K562 (cell line): Measurements from ENCODE around the gene SNRPF. TPM values are rescaled to one million over a fixed set of nuclear protein-coding genes. Genes with fewer than 3 reads are reported as not detected.
A peak's percentile ranks its signal among the peaks of the same experiment; 100 is the strongest.

Experiments used
- ATAC-seq: fragments of 200-7000 bp; cut with Tn5 transposase; 3 replicates; pipeline ENCODE4 v1.9.1; 2020; ENCODE audit warnings: moderate library complexity
- BruUV-seq: library from RNA; stranded (reverse); fragments of 400-500 nt; replicated peaks from 2 replicates; lab custom pipeline; 2021; lab: Mats Ljungman, UMichigan
- CTCF ChIA-PET: fragments of 300-600 bp; formaldehyde crosslinking; extraction: SDS; loops from one replicate; lab custom pipeline; 2021; ENCODE audit warnings: low intra/inter-chr PET ratio; lab: Yijun Ruan, JAX
- POLR2A ChIA-PET: fragments of 300-600, 350-650 bp; sonication (Branson Sonifier 250); formaldehyde crosslinking; extraction: SDS; loops from one replicate; lab custom pipeline; 2021; ENCODE audit warnings: antibody characterized with exemption, inconsistent platforms; lab: Yijun Ruan, JAX
- DNase-seq, 4 experiments: peaks; one replicate each; pipeline versions ENCODE4 v3.0.0 to v3.0.0-alpha.2; 2011 to 2018; ENCODE audit warnings: low spot score in 3 of 4, mixed read lengths in 3 of 4; ENCODE audit errors: extremely low read depth in 1 of 4
- FAIRE-seq: peaks from 2 replicates; lab custom pipeline; 2011; peaks lifted over from hg19 to GRCh38; lab: Jason Lieb, UNC
- H2AFZ ChIP-seq: 2 replicates; pipeline ENCODE4 v1.6.0; 2011; ENCODE audit warnings: low read depth, low read length, control low read depth, inconsistent platforms
- H3K27ac ChIP-seq: fragments of 200-600 bp; 3 replicates; pipeline ENCODE4 v1.8.0; 2011; ENCODE audit warnings: low read depth, mild to moderate bottlenecking, control low read depth, inconsistent platforms, low read length, moderate library complexity, mixed read lengths; ENCODE audit errors: extremely low read depth
- H3K27me3 ChIP-seq, 2 experiments: fragments of 300-600 bp in 1 of 2; 2 replicates in 1 of 2; 3 replicates in 1 of 2; pipeline versions ENCODE4 v1.6.0 to v1.8.0; 2011; ENCODE audit warnings: inconsistent platforms in 2 of 2, low read length in 2 of 2, mild to moderate bottlenecking in 1 of 2, mixed read lengths in 1 of 2, moderate library complexity in 1 of 2; ENCODE audit not compliant: control insufficient read depth in 2 of 2, insufficient read depth in 2 of 2
- H3K36me3 ChIP-seq: fragments of 300-600 bp; 3 replicates; pipeline ENCODE4 v1.8.0; 2011; ENCODE audit warnings: mild to moderate bottlenecking, low read length, inconsistent platforms; ENCODE audit not compliant: control insufficient read depth, insufficient read depth
- H3K4me1 ChIP-seq, 2 experiments: fragments of 200-600 bp in 1 of 2; replicated peaks in 1 of 2; 2 replicates in 1 of 2; 3 replicates in 1 of 2; pipeline versions ENCODE4 v1.5.1 to v1.8.0; 2011; ENCODE audit warnings: inconsistent platforms in 2 of 2, low read length in 2 of 2, mild to moderate bottlenecking in 1 of 2, mixed read lengths in 1 of 2, moderate library complexity in 1 of 2; ENCODE audit not compliant: control insufficient read depth in 2 of 2, insufficient read depth in 2 of 2
- H3K4me2 ChIP-seq: 2 replicates; pipeline ENCODE4 v1.6.1; 2011; ENCODE audit warnings: low read length, control low read depth, inconsistent platforms, mixed read lengths; ENCODE audit not compliant: insufficient read depth
- H3K4me3 ChIP-seq: fragments of 200-600 bp; sonication (generic), shearing (Covaris generic); 2 replicates; pipeline ENCODE4 v1.5.1; 2016; ENCODE audit warnings: control low read depth, inconsistent platforms
- H3K79me2 ChIP-seq: fragments of 200-600 bp; 3 replicates; pipeline ENCODE4 v1.8.0; 2011; ENCODE audit warnings: low read length, inconsistent platforms; ENCODE audit not compliant: control insufficient read depth, insufficient read depth
- H3K9ac ChIP-seq, 2 experiments: 2 replicates each; pipeline versions ENCODE4 v1.6.0 to v1.6.1; 2011; ENCODE audit warnings: low read depth in 2 of 2, low read length in 2 of 2, control low read depth in 1 of 2, inconsistent platforms in 1 of 2, mild to moderate bottlenecking in 1 of 2, mixed read lengths in 1 of 2; ENCODE audit not compliant: insufficient read depth in 1 of 2
- H3K9me1 ChIP-seq: one replicate; pipeline ENCODE4 v1.6.0; 2011; ENCODE audit warnings: inconsistent platforms, mild to moderate bottlenecking, low read length, moderate library complexity; ENCODE audit not compliant: control insufficient read depth, insufficient read depth
- H3K9me3 ChIP-seq: replicated peaks from 2 replicates; pipeline ENCODE4 v1.5.1; 2011; ENCODE audit warnings: low read depth, low read length, inconsistent platforms; ENCODE audit not compliant: control insufficient read depth, insufficient read depth
- H4K20me1 ChIP-seq: replicated peaks from 2 replicates; pipeline ENCODE4 v1.6.1; 2011; ENCODE audit warnings: low read length, inconsistent platforms, mixed read lengths; ENCODE audit not compliant: control insufficient read depth, insufficient read depth
- DNMT1 ChIP-seq: fragments of 450-650 bp; IDR thresholded peaks from 2 replicates; pipeline ENCODE4 v1.6.1; 2016; ENCODE audit warnings: antibody characterized with exemption, mild to moderate bottlenecking
- FOXK2 ChIP-seq, 2 experiments: fragments of 450-650 bp; IDR thresholded peaks in 1 of 2; conservative IDR thresholded peaks in 1 of 2; 2 replicates each; pipeline ENCODE4 v1.6.1; 2016; ENCODE audit warnings: low read depth in 2 of 2, mild to moderate bottlenecking in 1 of 2
- GABPB1 ChIP-seq: sonication (generic); formaldehyde crosslinking; IDR thresholded peaks from 2 replicates; pipeline ENCODE4 v1.8.0; 2022; ENCODE audit warnings: mild to moderate bottlenecking, missing genetic modification reagents
- HCFC1 ChIP-seq: IDR thresholded peaks from 2 replicates; pipeline ENCODE4 v1.6.1; 2012; ENCODE audit warnings: low read depth, low read length, improper control_type of control experiment
- HIVEP1 ChIP-seq: fragments of 250-450 bp; sonication (Bioruptor Pico); IDR thresholded peaks from 2 replicates; pipeline ENCODE4 v1.4.0; 2020; ENCODE audit warnings: mild to moderate bottlenecking
- MYNN ChIP-seq, 2 experiments: sonication (generic); formaldehyde crosslinking in 1 of 2; IDR thresholded peaks; 2 replicates each; pipeline versions ENCODE4 v1.5.0 to v1.6.1; 2016 to 2020; ENCODE audit warnings: antibody characterized with exemption in 1 of 2, missing genetic modification reagents in 1 of 2
- NR3C1 ChIP-seq: sonication (generic); formaldehyde crosslinking; IDR thresholded peaks from 2 replicates; pipeline ENCODE4 v1.8.1; 2022; ENCODE audit warnings: missing genetic modification reagents
- RAD21 ChIP-seq, 2 experiments: fragments of 250-450 bp in 1 of 2; fragments of 450-650 bp in 1 of 2; sonication (Bioruptor Pico) in 1 of 2; formaldehyde crosslinking in 1 of 2; IDR thresholded peaks in 1 of 2; conservative IDR thresholded peaks in 1 of 2; 2 replicates each; pipeline versions ENCODE4 v1.4.0 to v1.8.0; 2020 to 2022; ENCODE audit warnings: mild to moderate bottlenecking in 2 of 2, moderate library complexity in 1 of 2
- ZFPM2 ChIP-seq: fragments of 250-450 bp; sonication (Bioruptor Pico); IDR thresholded peaks from 2 replicates; pipeline ENCODE4 v1.5.1; 2022; ENCODE audit warnings: mild to moderate bottlenecking
- ZNF24 ChIP-seq: fragments of 450-650 bp; IDR thresholded peaks from 2 replicates; pipeline ENCODE4 v1.6.1; 2016
- WGBS: fragments of 100-300 bp; shearing (Covaris generic); methylation state at CpG from one replicate; pipeline ENCODE4 v1.1.6; 2016; ENCODE audit warnings: low coverage, mixed read lengths; ENCODE audit not compliant: insufficient coverage; ENCODE audit errors: missing lambda C conversion rate; 5-methylcytosine and 5-hydroxymethylcytosine counted together
- in situ Hi-C: fragments of 300-500 bp; cut with MboI; formaldehyde crosslinking; loops from 4 replicates; pipeline ENCODE4 v1.15.0; 2018; ENCODE audit warnings: inconsistent platforms, mixed read lengths
- intact Hi-C: fragments of 100-400 bp; cut with micrococcal nuclease; formaldehyde crosslinking; loops from 2 replicates; pipeline ENCODE4 v1.14.2; 2022
- polyA plus RNA-seq, 8 experiments: library from polyadenylated mRNA; depleted of rRNA in 4 of 8; stranded (reverse) in 5 of 8; unstranded in 3 of 8; fragments of >200 nt; fragmentation: Nextera tagmentation in 2 of 8; fragmentation: Illumina TruSeq in 1 of 8; extraction: Ambion mirVana in 2 of 8; extraction: Trizol in 1 of 8; gene quantifications; 2 replicates each; pipeline versions ENCODE4 v1.2.1 to v1.2.3, GENCODE V29; 2011 to 2014; ENCODE audit warnings: inconsistent platforms in 1 of 8, missing spikeins in 1 of 8
- total RNA-seq, 7 experiments: library from RNA; depleted of rRNA in 6 of 7; stranded (reverse); fragments of >200 nt in 6 of 7; fragmentation: Illumina TruSeq in 2 of 7; extraction: Trizol in 2 of 7; gene quantifications; 2 replicates each; pipeline versions ENCODE4 v1.2.1 to v1.2.3, GENCODE V29; 2011 to 2021; ENCODE audit warnings: low replicate concordance in 1 of 7
- TF ChIP-seq, protein P1 (sequence below), 2 experiments: fragments of 450-650 bp in 1 of 2; sonication (generic) in 1 of 2; formaldehyde crosslinking in 1 of 2; IDR thresholded peaks; 2 replicates each; pipeline versions ENCODE4 v1.7.1 to v1.9.0; 2016 to 2022; ENCODE audit warnings: inconsistent platforms in 1 of 2, mild to moderate bottlenecking in 1 of 2, missing genetic modification reagents in 1 of 2
- TF ChIP-seq, protein P2 (sequence below): fragments of 450-650 bp; conservative IDR thresholded peaks from 2 replicates; pipeline ENCODE4 v1.6.1; 2016; ENCODE audit warnings: missing genetic modification characterization, low read depth, mild to moderate bottlenecking, missing compliant biosample characterization, moderate library complexity

SNRPF gene
- total and polyA plus RNA-seq, 9 of the 15 experiments (the other 6 are each of a cell fraction or from before 2014, with no cell fraction given): 37.9 to 205 (median 93.6) TPM

DNA sequence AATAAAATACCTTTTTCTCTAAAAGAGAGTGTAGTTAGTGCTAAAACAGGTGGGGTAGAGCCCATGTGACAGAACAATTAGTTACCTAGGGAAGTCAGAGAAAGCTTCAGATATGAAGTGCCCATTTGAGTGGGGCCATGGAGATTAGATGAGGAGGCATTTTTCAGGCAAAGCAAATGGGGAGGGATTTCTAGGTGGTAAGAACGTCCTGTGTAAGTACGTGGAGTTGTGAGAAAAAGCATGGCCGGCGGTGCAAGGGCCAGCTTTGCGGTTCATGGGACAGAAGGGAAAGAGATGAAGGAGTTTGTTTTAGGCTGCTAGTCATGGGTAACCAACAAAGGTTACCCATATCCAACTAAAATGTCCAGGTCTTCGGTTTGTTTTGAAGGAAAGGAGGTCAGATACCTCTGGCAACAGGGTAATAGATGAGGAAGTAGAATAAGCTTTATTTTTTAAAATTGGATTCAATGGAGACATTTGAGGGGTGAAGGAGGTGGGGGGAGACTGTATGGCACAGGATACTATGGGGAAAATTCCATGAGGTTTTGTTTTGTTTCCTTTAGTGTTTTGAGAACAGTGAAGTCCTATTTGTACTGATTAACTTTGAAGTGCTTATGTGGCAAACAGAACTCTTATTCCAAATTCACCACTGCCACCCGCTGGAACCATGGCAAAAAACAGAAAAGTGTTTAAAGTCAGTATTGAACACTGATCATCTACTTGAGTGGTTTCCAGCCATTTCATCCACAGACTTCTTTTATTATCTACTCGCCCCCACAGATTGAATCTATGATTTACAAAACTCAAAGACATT lies 10.0 kb upstream of the SNRPF start:
- Histone ChIP-seq H3K79me2 (no peaks in the 10 kb centered on the region), H3K27me3 (peaks cover 14 to 29% of the 10 kb centered on the region in 2 experiments), H3K4me2 (no peak overlapping the region), H3K4me1 (no peaks in the 10 kb centered on the region), H3K9me3 (no peaks in the 10 kb centered on the region), H3K9me1 (no peaks in the 10 kb centered on the region), H4K20me1 (no peaks in the 10 kb centered on the region), H3K27ac (no peak overlapping the region), H3K36me3 (no peaks in the 10 kb centered on the region), H3K9ac (no peak overlapping the region), H3K4me3 (no peak overlapping the region), H2AFZ (no peak overlapping the region)
- intact Hi-C loops: no loop called here
- under 1% methylated on average over 8 of the region's 8 CpGs for WGBS
- no peak for DNase-seq
- no peak for FAIRE-seq
- ChIA-PET POLR2A (no interaction called here), CTCF (no interaction called here)
- no peak for ATAC-seq
- in situ Hi-C loops: no loop called here
- BruUV-seq: no TSS peak
- TF ChIP-seq FOXK2 (conservative IDR thresholded peaks at IDR 0.05 in 1 of 2, IDR thresholded peaks at IDR 0.05 in 1 of 2; ENCODE audit: low read depth in 2 of 2) (no peak), GABPB1 (CRISPR knock-in tag) (no peak), MYNN (IDR thresholded peaks at IDR 0.05) (no peak), MYNN (CRISPR knock-in tag; IDR thresholded peaks at IDR 0.05) (no peak), ZFPM2 (CRISPR knock-in tag) (no peak), HCFC1 (no peak), NR3C1 (CRISPR knock-in tag) (no peak), DNMT1 (no peak), HIVEP1 (no peak), ZNF24 (no peak), RAD21 (CRISPR knock-in tag; conservative IDR thresholded peaks at IDR 0.05 in 1 of 2, IDR thresholded peaks at IDR 0.05 in 1 of 2) (peak in 1 of 2 experiments; percentile 25; a peak in 1 of 4 replicates)
- TF ChIP-seq, protein P1, sequence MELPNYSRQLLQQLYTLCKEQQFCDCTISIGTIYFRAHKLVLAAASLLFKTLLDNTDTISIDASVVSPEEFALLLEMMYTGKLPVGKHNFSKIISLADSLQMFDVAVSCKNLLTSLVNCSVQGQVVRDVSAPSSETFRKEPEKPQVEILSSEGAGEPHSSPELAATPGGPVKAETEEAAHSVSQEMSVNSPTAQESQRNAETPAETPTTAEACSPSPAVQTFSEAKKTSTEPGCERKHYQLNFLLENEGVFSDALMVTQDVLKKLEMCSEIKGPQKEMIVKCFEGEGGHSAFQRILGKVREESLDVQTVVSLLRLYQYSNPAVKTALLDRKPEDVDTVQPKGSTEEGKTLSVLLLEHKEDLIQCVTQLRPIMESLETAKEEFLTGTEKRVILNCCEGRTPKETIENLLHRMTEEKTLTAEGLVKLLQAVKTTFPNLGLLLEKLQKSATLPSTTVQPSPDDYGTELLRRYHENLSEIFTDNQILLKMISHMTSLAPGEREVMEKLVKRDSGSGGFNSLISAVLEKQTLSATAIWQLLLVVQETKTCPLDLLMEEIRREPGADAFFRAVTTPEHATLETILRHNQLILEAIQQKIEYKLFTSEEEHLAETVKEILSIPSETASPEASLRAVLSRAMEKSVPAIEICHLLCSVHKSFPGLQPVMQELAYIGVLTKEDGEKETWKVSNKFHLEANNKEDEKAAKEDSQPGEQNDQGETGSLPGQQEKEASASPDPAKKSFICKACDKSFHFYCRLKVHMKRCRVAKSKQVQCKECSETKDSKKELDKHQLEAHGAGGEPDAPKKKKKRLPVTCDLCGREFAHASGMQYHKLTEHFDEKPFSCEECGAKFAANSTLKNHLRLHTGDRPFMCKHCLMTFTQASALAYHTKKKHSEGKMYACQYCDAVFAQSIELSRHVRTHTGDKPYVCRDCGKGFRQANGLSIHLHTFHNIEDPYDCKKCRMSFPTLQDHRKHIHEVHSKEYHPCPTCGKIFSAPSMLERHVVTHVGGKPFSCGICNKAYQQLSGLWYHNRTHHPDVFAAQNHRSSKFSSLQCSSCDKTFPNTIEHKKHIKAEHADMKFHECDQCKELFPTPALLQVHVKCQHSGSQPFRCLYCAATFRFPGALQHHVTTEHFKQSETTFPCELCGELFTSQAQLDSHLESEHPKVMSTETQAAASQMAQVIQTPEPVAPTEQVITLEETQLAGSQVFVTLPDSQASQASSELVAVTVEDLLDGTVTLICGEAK (IDR thresholded peaks at IDR 0.05): no peak
- TF ChIP-seq, protein P1 (CRISPR knock-in tag; IDR thresholded peaks at IDR 0.05): no peak
- TF ChIP-seq, protein P2, sequence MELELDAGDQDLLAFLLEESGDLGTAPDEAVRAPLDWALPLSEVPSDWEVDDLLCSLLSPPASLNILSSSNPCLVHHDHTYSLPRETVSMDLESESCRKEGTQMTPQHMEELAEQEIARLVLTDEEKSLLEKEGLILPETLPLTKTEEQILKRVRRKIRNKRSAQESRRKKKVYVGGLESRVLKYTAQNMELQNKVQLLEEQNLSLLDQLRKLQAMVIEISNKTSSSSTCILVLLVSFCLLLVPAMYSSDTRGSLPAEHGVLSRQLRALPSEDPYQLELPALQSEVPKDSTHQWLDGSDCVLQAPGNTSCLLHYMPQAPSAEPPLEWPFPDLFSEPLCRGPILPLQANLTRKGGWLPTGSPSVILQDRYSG (tag): no peak
